BLaER1 (cell line): ENCODE data around the gene ZNF609.

ENCODE experiments used
- H3K27ac ChIP-seq: shearing (Covaris generic); formaldehyde crosslinking; 2 replicates; pipeline ENCODE4 v1.8.1; 2022
- H3K27me3 ChIP-seq: shearing (Covaris generic); formaldehyde crosslinking; 2 replicates; pipeline ENCODE4 v1.8.1; 2022
- H3K36me3 ChIP-seq: shearing (Covaris generic); formaldehyde crosslinking; 2 replicates; pipeline ENCODE4 v1.8.1; 2022
- H3K4me1 ChIP-seq: shearing (Covaris generic); formaldehyde crosslinking; 2 replicates; pipeline ENCODE4 v1.8.1; 2022
- H3K4me2 ChIP-seq: shearing (Covaris generic); formaldehyde crosslinking; 2 replicates; pipeline ENCODE4 v1.8.1; 2022
- H3K4me3 ChIP-seq: shearing (Covaris generic); formaldehyde crosslinking; 2 replicates; pipeline ENCODE4 v1.8.1; 2022
- H3K9ac ChIP-seq: shearing (Covaris generic); formaldehyde crosslinking; 2 replicates; pipeline ENCODE4 v1.8.1; 2022
- H3K9me3 ChIP-seq: shearing (Covaris generic); formaldehyde crosslinking; 2 replicates; pipeline ENCODE4 v1.8.1; 2022
- H4K20me1 ChIP-seq: shearing (Covaris generic); formaldehyde crosslinking; 2 replicates; pipeline ENCODE4 v1.8.1; 2022
- Cebpa-rat ChIP-seq: shearing (Covaris generic); IDR thresholded peaks from 2 replicates; pipeline ENCODE4 v1.8.1; 2022

The ZNF609 gene

DNA sequence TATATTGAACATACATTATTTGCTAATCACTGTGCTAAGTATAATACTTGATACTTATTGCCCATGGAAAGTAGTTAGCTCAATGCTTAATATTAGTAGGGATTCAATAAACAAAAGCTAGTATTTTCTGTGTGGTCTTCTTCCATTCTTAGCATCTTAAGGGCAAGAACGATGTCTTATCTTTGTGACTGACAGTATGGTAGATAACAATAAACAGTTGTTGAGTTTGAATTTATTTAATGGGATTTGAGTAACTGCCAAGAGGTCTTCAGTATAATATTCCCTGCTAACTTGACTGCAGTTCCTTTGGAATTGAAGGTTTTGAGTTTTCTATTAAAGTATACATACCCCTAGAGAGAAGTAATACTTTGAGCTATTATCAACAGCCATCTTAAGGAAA lies 70.1 kb downstream of the ZNF609 start:
- no peak for TF ChIP-seq Cebpa-rat
- Histone ChIP-seq H3K4me1 (peaks cover 13% of the 10 kb centered on the region), H3K36me3 (peaks cover 53% of the 10 kb centered on the region), H3K27ac (no peak overlapping the region), H3K27me3 (no peaks in the 10 kb centered on the region), H3K4me2 (no peak overlapping the region), H4K20me1 (peaks cover 100% of the 10 kb centered on the region), H3K9ac (no peak overlapping the region), H3K4me3 (no peak overlapping the region), H3K9me3 (peaks cover 6% of the 10 kb centered on the region; the same call in 1 of the 2 replicates)

DNA sequence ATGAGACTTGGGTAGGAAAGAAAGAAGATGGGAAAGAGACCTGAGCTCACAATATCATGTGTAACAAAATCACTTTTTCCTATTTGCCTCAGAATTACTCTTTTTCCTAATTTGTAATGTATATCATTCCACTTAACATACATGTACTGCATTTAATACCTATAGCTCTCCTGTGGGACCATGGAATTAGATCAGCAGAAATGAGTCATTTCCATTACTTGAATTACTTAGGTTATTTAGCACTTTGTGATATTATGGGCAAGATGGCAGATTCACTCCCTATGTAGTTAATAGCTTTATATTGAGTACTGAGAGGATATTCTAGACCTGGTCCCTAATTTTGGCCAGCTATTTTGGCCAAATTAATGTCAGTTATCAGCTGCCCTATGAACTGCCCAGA lies 70.5 kb downstream of the ZNF609 start:
- Histone ChIP-seq H4K20me1 (peaks cover 100% of the 10 kb centered on the region), H3K4me1 (peaks cover 13% of the 10 kb centered on the region), H3K9ac (no peak overlapping the region), H3K4me2 (no peak overlapping the region), H3K27ac (no peak overlapping the region), H3K9me3 (peaks cover 6% of the 10 kb centered on the region; the same call in 1 of the 2 replicates), H3K36me3 (peaks cover 48% of the 10 kb centered on the region), H3K27me3 (no peaks in the 10 kb centered on the region), H3K4me3 (no peak overlapping the region)
- TF ChIP-seq Cebpa-rat: no peak

DNA sequence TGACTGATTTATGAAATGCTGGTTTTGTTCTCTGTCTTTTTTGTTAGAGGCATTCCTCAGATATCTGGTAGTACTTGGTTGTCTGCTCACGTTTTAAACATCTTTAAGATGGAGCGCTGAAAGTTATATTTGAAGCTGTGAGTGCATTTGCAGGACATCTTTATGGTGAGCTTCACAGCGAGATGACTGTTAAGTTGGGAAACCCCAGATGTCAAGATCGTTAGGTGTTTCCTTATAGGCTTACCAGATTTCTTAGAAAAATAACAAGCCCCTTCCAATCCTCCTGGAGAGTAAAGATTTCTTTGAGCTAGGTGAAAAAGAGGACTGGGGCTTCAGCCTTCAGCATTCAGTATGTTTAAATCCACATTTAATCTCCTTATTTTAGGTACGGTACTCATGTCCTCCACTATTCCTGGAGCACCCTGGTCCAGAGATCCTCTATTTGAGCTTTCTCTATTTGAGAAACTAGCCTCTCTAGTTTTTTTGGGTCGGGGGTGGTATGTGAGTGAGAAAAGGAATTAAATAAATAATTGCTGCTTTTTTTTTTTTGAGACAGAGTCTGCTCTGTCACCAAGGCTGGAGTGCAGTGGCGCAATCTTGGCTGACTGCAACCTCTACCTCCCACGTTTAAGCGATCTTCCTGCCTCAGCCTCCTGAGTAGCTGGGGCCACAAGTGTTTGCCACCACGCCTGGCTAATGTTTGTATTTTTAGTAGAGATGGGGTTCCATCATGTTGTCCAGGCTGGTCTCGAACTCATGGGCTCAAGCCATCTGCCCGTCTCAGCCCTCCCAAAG lies 72.3 kb downstream of the ZNF609 start:
- peaks cover 100% of the 10 kb centered on the region for H4K20me1 ChIP-seq
- no peak overlapping the region for H3K27ac ChIP-seq
- TF ChIP-seq Cebpa-rat: no peak
- no peaks in the 10 kb centered on the region for H3K27me3 ChIP-seq
- peaks cover 4% of the 10 kb centered on the region; the same call in 1 of the 2 replicates for H3K4me1 ChIP-seq
- no peak overlapping the region for H3K9ac ChIP-seq
- H3K9me3 ChIP-seq: peaks cover 6% of the 10 kb centered on the region; the same call in 1 of the 2 replicates
- no peak overlapping the region for H3K4me2 ChIP-seq
- H3K36me3 ChIP-seq: peaks cover 41% of the 10 kb centered on the region
- no peak overlapping the region for H3K4me3 ChIP-seq

DNA sequence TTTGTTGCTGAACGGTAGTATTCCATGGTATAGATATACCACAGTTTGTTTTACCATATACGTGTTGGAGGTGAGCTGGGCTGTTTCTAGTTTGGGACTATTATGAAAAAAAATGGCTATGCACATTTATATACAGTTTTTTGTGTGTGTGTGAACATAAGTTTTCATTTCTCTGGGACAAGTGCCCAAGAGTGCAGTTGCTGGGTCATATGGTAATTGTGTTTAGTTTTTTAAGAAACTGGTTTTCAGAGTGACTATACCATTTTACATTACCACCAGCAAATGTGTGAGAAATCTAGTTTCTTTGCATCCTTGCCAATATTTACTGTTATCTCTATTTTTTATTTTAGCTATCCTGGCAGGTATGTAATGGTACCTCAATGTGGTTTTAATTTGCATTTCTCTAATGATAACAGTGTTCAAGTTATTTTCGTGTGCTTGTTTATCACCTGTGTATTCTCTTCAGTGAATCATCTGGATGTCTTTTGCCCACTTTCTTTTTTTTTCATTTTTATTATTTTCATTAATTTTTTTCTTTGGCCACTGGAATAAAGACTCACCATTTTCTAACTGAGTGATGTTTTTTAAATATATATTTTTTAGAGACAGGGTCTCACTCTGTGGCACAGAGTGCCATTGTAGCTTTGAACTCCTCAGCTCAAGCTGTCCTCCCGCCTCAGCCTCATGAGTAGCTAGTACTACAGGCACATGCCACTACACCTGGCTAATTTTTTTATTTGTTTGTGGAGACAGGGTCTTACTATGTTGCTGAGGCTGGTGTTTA lies 75.3 kb downstream of the ZNF609 start:
- Histone ChIP-seq H3K36me3 (peaks cover 39% of the 10 kb centered on the region; the same call in 1 of the 2 replicates), H3K9me3 (peaks cover 4% of the 10 kb centered on the region; the same call in 1 of the 2 replicates), H3K4me2 (no peak overlapping the region), H3K4me3 (no peak overlapping the region), H4K20me1 (peaks cover 91% of the 10 kb centered on the region), H3K27me3 (no peaks in the 10 kb centered on the region), H3K4me1 (0 out of 2 replicates have a peak, but pooled peaks cover 3% of the 10 kb centered on the region), H3K9ac (no peak overlapping the region), H3K27ac (no peak overlapping the region)
- no peak for TF ChIP-seq Cebpa-rat

DNA sequence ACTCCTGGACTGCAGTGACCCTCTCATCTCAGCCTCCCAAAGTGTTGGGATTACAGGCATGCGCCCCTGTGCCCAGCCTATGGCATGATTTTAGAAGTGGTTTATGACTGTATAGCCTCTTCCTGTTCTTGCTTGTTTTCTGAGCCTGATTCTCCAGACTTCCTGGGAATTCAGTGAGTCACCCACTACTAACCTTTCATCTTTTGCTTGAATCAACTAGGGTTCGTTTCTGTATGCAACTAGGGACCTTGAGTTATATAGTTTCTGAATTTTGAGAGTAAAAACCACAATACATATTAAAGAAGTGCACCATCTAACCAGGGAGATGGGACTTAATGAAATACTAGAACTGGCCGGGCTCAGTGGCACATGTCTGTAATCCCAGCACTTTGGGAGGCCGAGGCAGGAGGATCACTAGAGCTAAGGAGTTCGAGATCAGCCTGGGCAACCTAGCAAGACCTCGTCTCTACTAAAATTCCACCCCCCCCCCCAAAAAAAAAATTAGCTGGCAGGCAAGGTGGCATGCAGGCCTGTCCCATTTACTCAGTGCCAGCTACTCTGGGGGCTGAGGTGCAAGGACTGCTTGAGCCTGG lies 76.0 kb downstream of the ZNF609 start:
- Histone ChIP-seq H3K9me3 (peaks cover 4% of the 10 kb centered on the region; the same call in 1 of the 2 replicates), H3K27ac (no peak overlapping the region), H3K4me2 (no peak overlapping the region), H3K27me3 (no peaks in the 10 kb centered on the region), H3K36me3 (peaks cover 39% of the 10 kb centered on the region; the same call in 1 of the 2 replicates), H3K9ac (no peak overlapping the region), H4K20me1 (peaks cover 84% of the 10 kb centered on the region), H3K4me3 (no peak overlapping the region), H3K4me1 (0 out of 2 replicates have a peak, but pooled peaks cover 3% of the 10 kb centered on the region)
- no peak for TF ChIP-seq Cebpa-rat

DNA sequence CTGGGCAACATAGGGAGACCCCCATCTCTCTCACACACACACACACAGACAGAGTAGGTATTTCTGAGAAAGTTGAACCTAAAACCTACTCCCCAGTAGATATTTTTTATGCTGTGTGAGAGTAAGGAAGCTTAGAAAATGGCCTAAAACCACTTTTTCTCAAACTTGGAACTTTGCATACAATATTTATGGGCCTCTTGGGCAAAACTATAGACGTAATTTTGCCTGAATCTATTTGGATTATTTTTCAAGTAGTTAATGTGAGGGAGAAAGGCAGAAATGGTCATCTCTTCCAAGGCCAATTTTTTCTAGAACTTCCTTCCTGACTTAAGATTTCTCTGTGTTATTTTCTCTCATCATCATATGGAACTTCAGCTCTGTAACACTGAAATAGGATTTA lies 81.7 kb downstream of the ZNF609 start:
- H3K4me3 ChIP-seq: no peak overlapping the region
- TF ChIP-seq Cebpa-rat: no peak
- no peak overlapping the region for H3K27ac ChIP-seq
- H3K9me3 ChIP-seq: peaks cover 4% of the 10 kb centered on the region; the same call in 1 of the 2 replicates
- H4K20me1 ChIP-seq: peaks cover 81% of the 10 kb centered on the region
- peaks cover 32% of the 10 kb centered on the region for H3K36me3 ChIP-seq
- no peak overlapping the region for H3K4me2 ChIP-seq
- no peak overlapping the region for H3K9ac ChIP-seq
- H3K4me1 ChIP-seq: no peaks in the 10 kb centered on the region
- H3K27me3 ChIP-seq: no peaks in the 10 kb centered on the region

DNA sequence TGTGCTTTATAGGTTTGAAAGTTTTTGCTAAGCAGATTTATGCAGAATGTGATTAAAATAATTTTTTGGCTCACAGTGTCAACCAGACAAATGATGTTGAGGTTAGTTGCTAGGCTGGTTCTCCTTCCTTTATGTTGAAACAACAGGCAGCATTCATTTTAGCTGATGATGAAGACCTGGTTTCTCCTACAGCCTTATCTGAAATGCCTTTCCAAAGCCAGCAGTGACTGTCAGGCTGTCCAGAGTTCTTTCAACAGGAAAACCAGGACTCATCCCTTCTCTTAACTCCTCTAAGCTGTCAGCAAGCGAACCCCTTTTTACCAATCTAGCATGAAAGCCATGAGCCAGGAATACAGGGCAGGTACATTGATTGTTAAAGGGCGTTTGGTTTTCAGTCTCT lies 84.1 kb downstream of the ZNF609 start:
- Histone ChIP-seq H3K27ac (no peak overlapping the region), H3K9me3 (peaks cover 4% of the 10 kb centered on the region; the same call in 1 of the 2 replicates), H3K4me3 (no peak overlapping the region), H3K4me2 (no peak overlapping the region), H3K9ac (no peak overlapping the region), H3K27me3 (no peaks in the 10 kb centered on the region), H3K36me3 (peaks cover 31% of the 10 kb centered on the region), H4K20me1 (peaks cover 87% of the 10 kb centered on the region), H3K4me1 (no peaks in the 10 kb centered on the region)
- TF ChIP-seq Cebpa-rat: no peak

DNA sequence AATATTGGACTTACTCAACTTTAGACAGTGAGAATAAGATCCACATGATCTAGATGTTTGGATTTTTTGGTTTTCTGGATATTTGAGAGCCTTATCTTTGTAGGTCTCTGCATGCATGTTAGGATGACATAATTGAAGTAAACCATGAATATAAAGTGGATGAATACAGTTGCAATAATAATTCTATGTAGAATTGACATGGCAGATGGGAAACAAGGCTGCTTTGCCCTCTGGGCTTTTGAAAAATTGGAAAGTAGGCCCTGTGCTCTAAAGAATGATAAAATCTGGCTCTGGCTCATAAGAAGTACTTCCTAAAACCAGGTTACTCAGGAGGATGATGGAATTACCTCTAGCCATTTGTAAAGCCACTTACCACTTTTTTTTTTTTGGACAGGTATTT lies 86.9 kb downstream of the ZNF609 start:
- H4K20me1 ChIP-seq: peaks cover 97% of the 10 kb centered on the region

DNA sequence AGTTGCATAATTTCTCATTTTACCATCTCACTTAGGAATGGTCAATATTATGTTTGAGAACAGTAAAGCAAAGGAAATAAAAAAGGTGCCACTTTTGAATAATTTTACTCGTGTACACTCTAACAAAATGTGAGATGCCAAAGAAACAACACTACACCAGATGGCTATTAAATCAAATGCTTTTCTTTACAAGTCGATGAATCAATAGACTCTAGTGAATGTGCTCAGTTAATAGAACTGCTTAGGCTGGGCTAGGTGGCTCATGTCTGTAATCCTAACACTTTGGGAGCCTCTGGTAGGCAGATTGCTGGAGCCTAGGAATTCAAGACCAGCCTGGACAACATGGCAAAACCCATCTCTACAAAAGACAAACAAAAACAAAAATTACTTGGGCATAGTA lies 87.9 kb downstream of the ZNF609 start:
- Histone ChIP-seq H3K27me3 (no peaks in the 10 kb centered on the region), H3K9me3 (no peaks in the 10 kb centered on the region), H3K27ac (no peak overlapping the region), H3K4me2 (no peak overlapping the region), H3K4me1 (0 out of 2 replicates have a peak, but pooled peaks cover 6% of the 10 kb centered on the region), H3K9ac (no peak overlapping the region), H3K4me3 (no peak overlapping the region), H3K36me3 (peaks cover 28% of the 10 kb centered on the region), H4K20me1 (peaks cover 100% of the 10 kb centered on the region)
- TF ChIP-seq Cebpa-rat: no peak

More for the DNA sequence above, 86.9 kb downstream of the ZNF609 start:
- H3K4me1 ChIP-seq: 0 out of 2 replicates have a peak, but pooled peaks cover 1% of the 10 kb centered on the region
- H3K9me3 ChIP-seq: no peaks in the 10 kb centered on the region
- no peak overlapping the region for H3K9ac ChIP-seq
- H3K36me3 ChIP-seq: peaks cover 28% of the 10 kb centered on the region
- H3K4me3 ChIP-seq: no peak overlapping the region
- H3K4me2 ChIP-seq: no peak overlapping the region
- H3K27me3 ChIP-seq: no peaks in the 10 kb centered on the region
- TF ChIP-seq Cebpa-rat: no peak
- H3K27ac ChIP-seq: no peak overlapping the region
